ENCODE data around the gene MAN2B2.
"Not testable (repeated sequence)": the region's sequence is repeated elsewhere in the genome, so short reads cannot be mapped to it uniquely, and the experiment has no call there.

MAN2B2 gene

DNA sequence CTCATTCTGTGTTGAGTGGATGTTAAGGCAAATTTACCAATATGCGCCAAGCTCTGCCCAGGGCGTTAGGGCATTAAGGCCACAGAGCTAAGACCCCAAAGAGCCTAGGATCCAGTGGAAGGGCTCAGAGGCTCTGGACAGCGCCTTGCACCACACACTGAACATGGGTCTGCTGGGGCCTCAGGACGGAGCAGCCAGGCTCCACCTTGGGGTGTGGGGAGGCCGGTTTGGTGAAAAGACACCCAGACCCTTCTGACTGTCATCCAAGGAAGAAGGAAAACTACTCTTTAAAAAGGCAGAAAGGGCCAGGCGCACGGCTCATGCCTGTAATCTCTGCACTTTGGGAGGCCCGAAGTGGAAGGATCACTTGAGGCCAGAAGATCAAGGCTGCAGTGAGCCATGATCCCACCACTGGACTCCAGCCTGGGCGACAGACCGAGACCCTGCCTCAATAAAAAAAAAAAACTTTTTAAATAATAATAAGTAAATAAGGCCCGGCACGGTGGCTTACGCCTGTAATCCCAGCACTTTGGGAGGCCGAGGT is 64.2 kb downstream of the MAN2B2 start:
- no peak for DNase-seq (ENCODE audit: extremely low read depth in 1 of 2, low read depth in 1 of 2)

DNA sequence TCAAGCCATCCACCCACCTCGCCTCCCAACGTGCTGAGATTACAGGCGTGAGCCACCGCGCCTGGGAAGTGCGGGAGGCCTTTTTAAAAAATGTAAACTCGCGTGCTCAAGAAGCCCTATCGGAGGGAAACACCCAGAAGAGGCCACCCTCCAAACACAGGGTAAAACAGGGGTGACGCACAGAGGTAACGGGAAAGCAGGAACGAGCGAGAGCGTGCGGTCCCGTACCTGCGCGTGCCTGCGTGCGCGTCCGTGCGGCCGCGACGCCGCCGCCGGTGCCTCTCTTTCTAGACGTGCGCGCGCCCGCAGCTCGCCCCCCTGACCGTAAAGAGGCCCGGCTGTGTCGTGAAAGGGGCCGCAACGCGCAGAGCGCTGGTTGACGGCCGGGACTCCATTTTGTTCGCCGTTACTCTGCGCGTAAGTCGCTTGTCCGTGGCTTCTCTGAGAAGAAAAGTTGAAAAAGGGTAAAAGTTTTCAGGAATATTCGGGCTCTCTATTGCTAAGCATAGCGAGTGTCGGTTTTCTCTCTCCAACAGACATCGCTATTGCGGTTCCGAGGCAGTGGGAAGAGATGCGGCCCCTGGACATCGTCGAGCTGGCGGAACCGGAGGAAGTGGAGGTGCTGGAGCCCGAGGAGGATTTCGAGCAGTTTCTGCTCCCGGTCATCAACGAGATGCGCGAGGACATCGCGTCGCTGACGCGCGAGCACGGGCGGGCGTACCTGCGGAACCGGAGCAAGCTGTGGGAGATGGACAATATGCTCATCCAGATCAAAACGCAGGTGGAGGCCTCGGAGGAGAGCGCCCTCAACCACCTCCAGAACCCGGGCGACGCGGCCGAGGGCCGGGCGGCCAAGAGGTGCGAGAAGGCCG is 65.5 kb downstream of the MAN2B2 start, which contains the start of gene MRFAP1:
Gene MRFAP1, plus strand, starts transcription at position 394 of the 872 bp plus-strand sequence. Its CDS starts 178 bp downstream, at position 572.
- DNase-seq (ENCODE audit: extremely low read depth in 1 of 2, low read depth in 1 of 2) = peak; percentile 86 to 87

DNA sequence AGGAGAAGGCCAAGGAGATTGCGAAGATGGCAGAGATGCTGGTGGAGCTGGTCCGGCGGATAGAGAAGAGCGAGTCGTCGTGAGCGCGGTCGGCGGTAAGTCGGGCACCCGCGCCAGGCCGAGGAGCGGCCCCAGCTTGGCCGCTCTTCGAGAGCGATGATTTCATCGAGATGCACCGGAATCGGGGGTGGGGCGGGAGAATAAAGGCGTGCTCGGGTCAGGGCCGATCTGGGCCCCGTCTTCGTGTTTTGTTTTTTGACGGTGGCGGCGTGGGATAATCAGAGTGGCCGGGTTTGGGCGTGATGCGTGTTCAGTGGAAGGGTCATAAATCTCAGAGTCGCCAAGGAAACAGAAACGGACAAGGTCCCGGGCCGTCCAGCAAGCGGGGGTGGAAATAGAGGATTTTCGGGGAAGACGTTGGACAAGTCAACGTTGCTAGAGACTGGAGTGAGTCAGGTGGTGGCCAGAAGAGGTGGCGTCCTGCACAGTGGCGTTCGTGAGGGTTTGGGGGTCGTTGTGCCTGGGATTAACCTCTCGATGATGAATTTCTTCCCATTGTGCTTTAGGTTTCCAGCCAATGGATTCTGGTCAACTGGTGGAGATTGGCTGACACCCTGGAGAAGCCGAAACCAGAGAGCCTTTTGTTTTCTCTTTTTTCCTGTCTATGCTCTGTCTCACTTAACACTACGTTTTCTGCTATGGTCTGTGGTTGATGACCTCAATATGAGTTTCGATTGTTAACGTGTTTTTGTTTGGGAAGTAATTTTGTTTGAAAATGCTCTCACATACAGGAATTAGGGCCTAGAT is 66.4 kb downstream of the MAN2B2 start:
- peak in 1 of 2 donors; percentile 26 for DNase-seq (ENCODE audit: extremely low read depth in 1 of 2, low read depth in 1 of 2)

DNA sequence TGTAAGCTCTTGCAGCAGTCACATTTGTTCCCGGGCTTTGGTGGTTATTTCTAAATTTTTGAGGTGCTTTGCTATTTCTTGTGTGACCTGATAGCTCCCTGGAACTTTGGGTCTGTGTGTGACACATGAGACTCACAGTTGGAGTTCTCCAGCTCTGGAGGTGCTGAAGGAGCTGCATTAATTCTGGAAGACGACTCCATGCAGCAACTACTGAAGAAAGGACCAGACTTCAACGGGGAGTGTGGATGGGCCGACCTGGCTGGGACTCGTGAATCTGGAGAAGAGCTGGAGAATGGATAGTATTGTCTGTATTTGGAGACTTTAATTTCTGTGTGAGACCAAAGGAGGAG is 67.0 kb downstream of the MAN2B2 start:
- no peak for DNase-seq (ENCODE audit: extremely low read depth in 1 of 2, low read depth in 1 of 2)

DNA sequence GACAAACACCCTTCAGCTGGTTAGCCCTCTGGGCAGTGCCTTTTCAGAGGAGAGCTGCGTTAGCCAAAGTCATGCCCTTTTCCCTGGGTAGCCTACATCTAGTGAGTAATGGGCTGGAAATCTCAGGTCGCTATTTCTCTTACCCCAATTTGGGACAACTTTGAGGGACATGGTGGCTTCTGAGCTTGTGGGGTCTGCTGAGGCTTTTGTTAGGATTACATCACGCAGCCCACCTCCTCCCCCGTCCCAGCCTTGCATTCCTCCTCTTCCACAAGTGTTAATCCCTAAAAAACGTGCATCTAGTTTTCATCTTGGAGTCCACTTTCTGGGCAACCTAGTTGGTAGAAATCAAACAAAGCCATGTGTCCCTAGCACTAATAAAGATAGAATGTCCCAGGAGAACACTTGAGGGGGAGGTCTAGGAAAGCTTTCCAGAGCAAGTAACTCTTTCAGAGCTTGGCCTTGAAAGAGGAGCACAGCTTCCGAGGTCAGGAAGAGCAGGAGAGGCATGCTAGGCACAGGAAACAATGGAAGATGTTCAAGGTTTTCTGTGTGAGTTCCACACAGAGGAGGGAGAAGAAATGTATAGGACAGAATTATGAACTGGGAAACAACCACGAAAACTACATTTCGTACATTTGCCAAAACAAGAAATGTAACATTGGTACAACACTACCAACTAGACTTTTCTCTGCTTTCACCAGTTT is 68.3 kb downstream of the MAN2B2 start:
- no peak for DNase-seq (ENCODE audit: extremely low read depth in 1 of 2, low read depth in 1 of 2)

DNA sequence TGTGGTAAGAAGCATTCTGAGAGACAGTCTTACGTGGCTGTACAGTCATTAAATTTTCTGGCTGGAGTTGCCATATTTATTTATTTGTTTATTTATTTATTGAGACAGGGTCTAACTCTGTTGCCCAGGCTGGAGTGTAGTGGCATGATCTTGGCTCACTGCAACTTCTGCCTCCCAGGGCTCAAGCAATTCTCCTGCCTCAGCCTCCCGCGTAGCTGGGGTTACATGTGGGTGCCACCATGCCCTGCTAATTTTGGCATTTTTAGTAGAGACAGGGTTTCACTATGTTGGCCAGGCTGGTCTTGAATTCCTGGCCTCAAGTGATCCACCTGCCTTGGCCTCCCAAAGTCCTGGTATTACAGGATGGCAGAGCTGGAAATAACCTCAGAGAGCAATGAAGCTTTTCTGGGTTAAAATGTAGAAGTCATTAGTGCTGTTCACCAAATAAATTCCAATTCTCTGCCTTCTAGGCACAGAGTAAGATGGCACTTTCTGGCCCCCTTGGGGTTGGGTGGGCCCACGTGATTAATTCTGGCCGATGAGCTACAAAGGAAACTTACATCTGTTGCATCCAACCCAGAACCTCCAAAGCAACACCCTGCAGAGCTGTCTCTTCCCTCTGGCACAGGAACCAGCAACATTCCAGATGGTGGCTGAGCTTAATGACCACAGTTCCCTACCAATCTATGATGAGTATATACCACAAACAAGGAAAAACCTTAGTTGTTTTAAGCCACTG is 70.0 kb downstream of the MAN2B2 start:
- DNase-seq (ENCODE audit: extremely low read depth in 1 of 2, low read depth in 1 of 2) = no peak

DNA sequence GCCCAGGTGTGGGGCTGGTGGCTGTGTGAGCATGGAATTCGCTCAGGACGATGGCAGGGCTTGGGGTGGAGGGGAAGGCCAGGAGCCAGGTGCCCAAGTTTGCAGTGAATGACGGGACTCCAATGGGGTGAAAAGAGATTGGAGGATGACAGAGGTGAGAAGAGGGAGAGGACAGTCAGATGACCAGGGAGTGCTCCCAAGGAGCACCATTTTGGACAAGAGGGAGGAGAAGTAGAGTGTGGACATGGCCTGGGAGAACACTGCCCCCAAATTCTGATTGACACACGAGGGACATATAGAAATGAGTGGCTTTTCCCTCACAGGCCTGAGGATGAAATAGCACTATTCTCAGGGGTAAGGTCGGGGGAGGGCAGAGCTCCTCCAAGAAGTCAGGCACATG is 72.2 kb downstream of the MAN2B2 start:
- no peak for DNase-seq (ENCODE audit: extremely low read depth in 1 of 2, low read depth in 1 of 2)

DNA sequence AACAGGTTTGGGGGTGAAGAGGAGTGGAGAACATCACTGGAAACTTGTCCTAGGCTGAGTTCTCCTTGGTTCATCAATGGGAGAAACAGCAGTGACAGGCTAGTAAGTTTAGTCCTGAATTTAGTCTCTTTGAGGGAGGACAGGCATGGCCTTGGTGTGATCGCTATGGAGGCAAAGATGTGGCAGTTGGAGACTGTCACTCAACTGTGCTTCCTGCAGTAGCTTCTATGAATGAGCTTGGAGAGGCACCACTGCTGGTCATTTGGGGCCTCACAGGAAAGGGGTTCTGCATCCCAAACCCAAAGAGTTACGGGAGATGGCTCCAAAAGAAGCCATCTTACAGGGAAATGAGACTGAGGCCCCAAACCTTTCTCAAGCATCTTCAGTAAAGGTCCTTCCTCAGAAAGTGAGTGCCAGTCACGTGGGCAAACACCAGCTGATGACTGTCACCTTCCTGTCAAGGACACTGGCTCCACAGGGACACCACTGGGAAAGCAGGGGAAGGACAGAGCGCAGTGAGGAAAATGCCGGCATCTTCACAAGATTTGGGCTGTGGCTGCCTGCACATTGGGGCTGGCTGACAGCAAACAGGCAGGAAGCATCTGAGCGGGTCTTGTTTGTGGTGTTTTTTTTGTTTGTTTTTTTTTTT is 72.7 kb downstream of the MAN2B2 start:
- no peak for DNase-seq (ENCODE audit: extremely low read depth in 1 of 2, low read depth in 1 of 2)

DNA sequence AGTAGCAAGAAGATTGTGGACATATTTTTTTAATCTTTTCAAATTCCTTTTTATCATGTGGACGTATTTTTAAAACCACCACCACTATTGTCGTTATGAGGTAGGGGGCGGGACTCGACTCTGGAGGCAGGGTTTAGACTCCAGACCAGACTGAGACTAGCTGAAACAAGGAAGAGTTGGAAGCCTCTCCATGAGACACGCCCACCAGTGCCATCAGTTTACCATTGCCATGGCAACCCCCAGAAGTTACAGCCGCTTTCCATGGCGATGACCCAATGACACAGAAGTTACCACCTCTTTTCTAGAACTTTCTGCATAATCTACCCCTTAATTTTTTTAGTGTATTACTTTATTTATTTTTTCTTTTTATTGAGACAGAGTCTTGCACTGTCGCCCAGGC is 74.2 kb downstream of the MAN2B2 start:
- no peak for DNase-seq (ENCODE audit: extremely low read depth in 1 of 2, low read depth in 1 of 2)

DNA sequence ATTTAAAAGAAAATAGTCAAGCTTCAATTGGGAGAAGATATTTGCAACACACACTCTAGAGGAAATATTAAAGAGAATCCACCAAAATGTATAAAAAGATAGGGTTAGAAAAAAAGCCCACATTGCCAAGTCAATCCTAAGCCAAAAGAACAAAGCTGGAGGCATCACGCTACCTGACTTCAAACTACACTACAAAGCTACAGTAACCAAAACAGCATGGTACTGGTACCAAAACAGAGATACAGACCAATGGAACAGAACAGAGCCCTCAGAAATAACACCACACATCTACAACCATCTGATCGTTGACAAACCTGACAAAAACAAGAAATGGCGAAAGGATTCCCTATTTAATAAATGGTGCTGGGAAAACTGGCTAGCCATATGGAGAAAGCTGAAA is 79.2 kb downstream of the MAN2B2 start:
- DNase-seq (ENCODE audit: extremely low read depth in 1 of 2, low read depth in 1 of 2) = not testable (repeated sequence)

DNA sequence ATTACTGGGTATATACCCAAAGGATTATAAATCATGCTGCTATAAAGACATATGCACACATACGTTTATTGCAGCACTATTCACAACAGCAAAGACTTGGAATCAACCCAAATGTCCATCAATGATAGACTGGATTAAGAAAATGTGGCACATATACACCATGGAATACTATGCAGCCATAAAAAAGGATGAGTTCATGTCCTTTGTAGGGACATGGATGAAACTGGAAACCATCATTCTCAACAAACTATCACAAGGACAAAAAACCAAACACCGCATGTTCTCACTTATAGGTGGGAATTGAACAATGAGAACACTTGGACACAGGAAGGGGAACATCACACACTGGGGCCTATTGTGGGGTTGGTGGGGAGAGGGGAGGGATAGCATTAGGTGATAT is 80.3 kb downstream of the MAN2B2 start:
- not testable (repeated sequence) for DNase-seq (ENCODE audit: extremely low read depth in 1 of 2, low read depth in 1 of 2)

DNA sequence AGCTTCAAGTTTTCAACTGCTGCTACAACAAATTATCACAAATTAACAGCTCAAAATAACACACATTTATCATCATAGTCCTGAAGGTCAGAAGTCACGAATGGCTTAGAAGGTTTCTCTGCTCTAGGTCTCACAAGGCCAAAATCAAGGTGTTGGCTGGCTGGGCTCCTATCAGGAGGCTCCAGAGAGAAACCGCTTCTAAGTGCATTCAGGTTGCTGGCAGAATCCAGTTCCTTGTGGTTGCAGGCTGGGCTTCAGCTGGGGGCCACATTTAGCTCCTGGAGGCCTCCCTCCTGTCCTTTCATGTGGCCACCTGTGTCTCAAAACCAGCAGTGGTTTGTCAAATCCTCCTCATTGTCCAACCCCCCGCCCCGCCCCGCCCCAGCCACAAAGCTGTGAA is 80.9 kb downstream of the MAN2B2 start:
- DNase-seq (ENCODE audit: extremely low read depth in 1 of 2, low read depth in 1 of 2) = no peak

DNA sequence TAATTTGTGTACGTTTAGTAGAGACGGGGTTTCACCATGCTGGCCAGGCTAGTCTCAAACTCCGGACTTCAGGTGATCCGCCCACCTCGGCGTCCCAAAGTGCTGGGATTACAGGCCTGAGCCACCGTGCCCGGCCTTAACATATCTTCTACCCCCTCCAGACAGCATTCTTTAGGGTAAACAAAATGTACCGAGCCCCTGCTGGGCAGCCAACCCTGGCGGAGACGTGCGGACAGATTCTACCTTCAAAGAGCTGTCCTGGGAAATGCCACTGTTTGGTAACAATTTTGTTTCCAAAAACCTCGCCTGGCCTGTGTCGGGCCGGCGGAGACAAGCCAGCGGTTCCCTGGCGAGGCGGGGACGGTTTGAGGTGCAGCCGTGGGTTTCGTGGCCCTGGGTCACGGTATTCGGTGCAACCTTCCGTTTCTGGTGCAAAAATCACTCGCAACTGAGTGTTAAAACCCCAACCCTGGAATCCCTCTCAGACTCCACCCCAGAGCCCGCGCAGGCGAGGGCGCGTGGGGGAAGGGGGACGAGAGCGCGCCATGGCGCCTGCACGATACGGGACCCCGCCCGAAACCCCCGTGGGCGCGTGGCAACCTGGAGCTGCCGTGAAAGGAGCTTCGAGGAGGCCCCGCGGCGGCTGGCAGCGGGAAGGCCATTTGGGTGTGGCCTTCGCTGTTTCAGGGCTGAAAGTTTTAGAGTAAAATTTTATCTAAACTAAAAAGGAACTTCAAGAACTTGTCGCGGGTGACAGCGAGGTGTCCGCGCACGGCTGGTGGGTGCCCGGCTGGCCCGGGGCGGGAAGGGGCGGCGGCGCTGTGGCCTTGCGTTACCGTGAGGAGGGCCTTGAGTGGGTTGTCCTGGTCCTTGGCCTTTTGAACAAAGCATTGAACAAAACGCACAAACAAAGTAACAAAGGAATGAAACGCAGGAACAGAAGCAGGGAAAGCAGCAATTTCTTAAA is 82.5 kb downstream of the MAN2B2 start:
- DNase-seq (ENCODE audit: extremely low read depth in 1 of 2, low read depth in 1 of 2) = no peak

DNA sequence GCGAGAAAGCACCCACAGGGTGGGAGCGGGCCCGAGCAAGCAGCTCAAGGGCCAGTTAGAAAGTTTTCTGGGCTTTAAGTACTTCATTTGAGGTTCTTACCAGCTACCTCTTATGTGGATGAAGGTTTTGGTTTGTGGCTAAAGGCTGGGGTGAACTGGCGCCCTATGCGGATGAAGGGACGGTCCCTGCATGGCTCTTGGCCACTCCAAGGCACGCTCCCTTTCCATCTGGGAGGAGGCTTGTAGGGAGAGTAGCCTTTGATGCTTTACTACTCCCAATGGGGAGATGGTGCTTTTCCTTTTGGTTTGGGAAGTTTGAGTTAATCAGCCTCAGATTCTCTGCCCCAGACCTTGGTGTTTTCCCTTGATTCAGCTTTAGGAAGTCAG is 83.2 kb downstream of the MAN2B2 start:
- DNase-seq (ENCODE audit: extremely low read depth in 1 of 2, low read depth in 1 of 2) = no peak

DNA sequence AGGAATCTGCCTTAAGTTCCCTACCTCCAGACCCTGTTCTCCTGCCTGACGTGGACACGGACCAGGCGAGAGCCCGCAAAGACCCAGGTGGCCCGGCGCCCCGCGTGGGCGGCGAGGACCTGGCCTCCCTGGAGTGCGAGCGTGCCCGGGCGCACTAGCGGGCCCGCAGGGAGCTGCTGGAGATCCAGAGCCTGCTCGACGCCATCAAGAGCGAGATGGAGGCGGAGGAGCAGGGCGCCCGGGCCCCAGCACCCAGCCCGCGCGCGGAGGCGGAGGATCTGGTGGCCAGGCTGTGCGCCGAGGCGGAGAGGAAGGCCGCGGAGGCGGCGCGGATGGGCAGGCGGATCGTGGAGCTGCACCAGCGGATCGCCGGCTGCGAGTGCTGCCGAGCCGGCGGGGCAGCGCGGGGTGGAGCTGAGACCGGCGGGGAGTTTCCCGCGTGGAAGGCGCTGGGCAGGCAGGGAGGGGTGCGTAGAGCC is 83.6 kb downstream of the MAN2B2 start:
- DNase-seq (ENCODE audit: extremely low read depth in 1 of 2, low read depth in 1 of 2) = no peak

DNA sequence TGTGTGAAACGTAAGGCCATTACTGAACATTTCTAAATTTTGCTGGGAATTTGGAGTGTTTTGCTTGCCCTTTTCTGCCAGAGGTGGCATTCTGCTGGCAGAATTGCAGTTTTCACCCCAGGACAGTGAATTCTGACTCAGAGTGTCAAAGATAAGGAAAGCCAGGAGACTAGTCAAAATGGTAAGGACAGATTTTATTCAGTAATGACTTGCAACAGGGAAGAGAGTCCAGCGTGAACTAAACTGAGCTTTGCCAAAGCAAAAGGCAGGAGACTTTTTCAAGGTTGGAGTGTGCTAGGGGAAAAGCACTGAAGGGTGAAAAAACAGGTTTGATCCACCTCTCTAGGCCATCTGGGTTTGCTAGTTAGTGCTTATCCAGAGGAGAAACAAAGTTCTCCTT is 84.9 kb downstream of the MAN2B2 start:
- no peak for DNase-seq (ENCODE audit: extremely low read depth in 1 of 2, low read depth in 1 of 2)

DNA sequence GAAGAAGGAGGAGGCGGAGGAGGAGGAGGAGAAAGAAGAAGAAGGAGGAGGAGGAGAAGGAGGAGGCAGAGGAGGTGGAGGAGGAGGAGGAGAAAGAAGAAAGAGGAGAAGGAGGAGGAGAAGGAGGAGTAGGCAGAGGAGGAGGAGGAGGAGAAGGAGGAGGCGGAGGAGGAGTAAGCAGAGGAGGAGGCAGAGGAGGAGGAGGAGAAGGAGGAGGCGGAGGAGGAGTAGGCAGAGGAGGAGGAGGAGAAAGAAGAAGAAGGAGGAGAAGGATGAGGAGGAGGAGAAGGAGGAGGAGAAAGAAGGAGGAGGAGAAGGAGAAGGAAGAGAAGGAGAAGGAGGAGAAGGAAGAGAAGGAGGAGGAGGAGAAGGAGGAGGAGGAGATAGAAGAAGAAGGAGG is 85.4 kb downstream of the MAN2B2 start:
- DNase-seq (ENCODE audit: extremely low read depth in 1 of 2, low read depth in 1 of 2) = no peak

DNA sequence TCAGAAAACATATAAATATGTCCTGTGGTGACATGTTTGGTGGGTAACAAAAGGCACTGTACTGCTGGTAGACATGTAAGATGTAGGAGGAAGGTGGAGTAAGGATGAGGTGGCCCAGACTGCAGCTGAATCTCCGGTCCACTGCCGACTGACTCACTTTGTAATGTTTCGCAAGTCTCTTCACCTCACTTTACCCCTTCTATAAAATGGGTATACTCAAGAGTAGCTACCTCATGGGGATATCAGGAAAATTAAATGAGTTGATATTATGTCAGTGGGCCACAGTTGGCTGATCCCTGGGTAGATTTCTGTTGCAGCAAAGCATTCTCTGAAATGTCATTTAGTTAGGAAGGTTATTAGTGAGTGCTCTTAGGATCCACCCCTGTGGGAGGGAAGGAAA is 87.6 kb downstream of the MAN2B2 start:
- no peak for DNase-seq (ENCODE audit: extremely low read depth in 1 of 2, low read depth in 1 of 2)

Measured in stimulated activated CD8-positive, alpha-beta memory T cell treated with anti-CD3 and anti-CD28 coated beads, Interleukin-7, amount 100 ng/mL, for 48 hours (primary cell).